ENCODE results near the gene ZNF526.

Gene ZNF526

GRCh38 chr19:42219812-42220750, at the start of gene ZNF526:
Gene ZNF526, plus strand, starts transcription at chr19:42220312. Its CDS starts 4,092 bp downstream, at chr19:42224404.
- no peak for TF ChIP-seq CTCF (IDR thresholded peaks at IDR 0.05)

GRCh38 chr19:42170715-42171114, 49.4 kb upstream of the ZNF526 start:
- TF ChIP-seq CTCF (IDR thresholded peaks at IDR 0.05): no peak

- TF ChIP-seq CTCF (IDR thresholded peaks at IDR 0.05): no peak
These were observed 47.9 kb upstream of the ZNF526 start for GRCh38 chr19:42172261-42172660.

- no peak for TF ChIP-seq CTCF (IDR thresholded peaks at IDR 0.05)
These were observed 46.4 kb upstream of the ZNF526 start for GRCh38 chr19:42173695-42174094.

- no peak for TF ChIP-seq CTCF (IDR thresholded peaks at IDR 0.05)
These were observed 45.9 kb upstream of the ZNF526 start for GRCh38 chr19:42174188-42174587.

- no peak for TF ChIP-seq CTCF (IDR thresholded peaks at IDR 0.05)
These were observed 45.0 kb upstream of the ZNF526 start for GRCh38 chr19:42174958-42175734.

GRCh38 chr19:42175952-42176648, 44.0 kb upstream of the ZNF526 start:
- TF ChIP-seq CTCF (IDR thresholded peaks at IDR 0.05): no peak
